ENCODE data around the gene NDUFA13.
"Not testable (repeated sequence)": the region's sequence is repeated elsewhere in the genome, so short reads cannot be mapped to it uniquely, and the experiment has no call there.

NDUFA13 gene

DNA sequence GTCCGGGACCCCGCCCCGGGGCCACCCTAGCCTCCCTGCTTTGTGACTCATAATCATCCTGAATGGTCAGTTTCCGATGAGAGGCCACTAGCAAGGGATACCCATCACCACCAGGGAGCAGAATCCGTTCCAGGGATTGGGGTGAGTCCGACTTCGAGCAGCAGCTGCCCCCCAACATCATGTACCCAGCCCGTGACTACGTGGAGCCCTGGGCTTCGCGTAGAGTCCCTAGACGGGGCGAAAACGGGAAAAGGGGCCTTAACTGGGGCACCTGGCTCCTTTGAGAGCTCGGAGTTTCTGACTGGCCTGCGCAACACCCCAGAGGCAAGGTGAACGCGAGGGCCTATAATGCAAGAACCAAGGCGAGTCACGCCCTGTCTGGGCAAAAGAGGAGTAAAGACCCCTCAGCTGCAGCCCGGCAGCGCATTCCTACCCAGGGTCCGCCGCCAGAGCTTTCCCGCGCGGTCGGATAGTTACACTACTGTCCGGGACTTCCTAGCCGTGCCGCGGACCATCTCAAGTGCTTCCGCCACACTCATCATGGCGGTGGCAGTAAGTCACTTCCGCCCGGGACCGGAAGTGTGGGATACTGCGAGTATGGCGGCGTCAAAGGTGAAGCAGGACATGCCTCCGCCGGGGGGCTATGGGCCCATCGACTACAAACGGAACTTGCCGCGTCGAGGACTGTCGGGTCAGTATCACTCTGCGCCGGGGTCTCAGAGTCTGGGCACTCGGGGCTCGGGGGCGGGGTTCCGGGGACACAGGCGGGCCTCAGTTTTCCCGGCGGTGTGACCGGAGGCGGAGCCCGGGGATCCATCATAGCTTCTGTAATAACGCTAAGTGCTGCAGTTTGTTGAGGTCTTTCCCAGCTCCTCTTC is at the start of gene NDUFA13:
TSS of gene NDUFA13 (plus strand) at position 584 of the 878 bp plus-strand sequence. CDS start at position 598, 14 bp downstream.
- DNase-seq: peak; percentile 85

DNA sequence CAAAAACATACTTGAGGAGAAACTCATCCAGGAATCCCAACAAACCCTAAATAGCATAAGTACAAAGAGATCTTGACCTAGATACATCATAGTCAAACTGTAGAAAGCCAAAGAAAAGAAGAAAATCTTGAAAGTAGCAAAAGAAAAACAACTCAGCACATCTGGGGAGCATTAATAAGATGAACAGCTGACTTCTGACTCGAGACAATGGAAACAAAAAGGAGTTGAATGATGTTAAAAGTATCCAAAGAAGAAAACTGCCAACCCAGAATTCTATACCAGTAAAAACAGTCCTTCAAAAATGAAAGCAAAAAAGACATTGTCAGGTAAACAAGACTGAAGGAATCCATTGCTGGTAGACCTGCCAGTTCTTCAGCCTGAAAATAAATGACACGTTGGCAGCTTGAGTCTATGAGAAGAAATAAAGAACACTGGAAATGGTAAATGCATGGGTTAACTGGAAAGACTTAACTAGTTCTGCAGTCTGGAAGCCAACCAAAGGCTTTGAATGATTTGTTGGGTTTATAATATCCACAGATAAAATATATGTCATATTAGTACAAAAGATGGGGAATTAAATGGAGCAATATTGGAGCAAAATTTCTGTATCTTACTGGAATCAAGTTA is 47.5 kb upstream of the NDUFA13 start:
- no peak for DNase-seq

DNA sequence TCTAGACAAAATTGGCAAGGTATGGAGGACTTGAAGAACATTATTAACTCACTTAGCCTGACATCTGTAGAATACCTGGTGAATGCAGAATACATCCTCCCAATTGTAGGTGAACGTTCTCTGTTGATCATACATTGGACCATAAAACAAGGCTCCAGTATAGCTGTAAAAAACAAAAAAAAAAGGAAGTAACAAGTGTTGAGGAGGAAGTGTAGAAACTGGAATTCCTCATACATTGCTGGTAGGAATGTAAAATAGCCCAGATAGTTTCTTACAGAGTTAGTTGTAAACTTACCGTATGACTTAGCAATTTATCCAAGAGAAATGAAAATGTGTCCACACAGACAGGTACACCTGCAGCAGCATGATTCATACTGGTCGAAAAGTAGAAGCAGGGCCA is 45.4 kb upstream of the NDUFA13 start:
- no peak for DNase-seq

DNA sequence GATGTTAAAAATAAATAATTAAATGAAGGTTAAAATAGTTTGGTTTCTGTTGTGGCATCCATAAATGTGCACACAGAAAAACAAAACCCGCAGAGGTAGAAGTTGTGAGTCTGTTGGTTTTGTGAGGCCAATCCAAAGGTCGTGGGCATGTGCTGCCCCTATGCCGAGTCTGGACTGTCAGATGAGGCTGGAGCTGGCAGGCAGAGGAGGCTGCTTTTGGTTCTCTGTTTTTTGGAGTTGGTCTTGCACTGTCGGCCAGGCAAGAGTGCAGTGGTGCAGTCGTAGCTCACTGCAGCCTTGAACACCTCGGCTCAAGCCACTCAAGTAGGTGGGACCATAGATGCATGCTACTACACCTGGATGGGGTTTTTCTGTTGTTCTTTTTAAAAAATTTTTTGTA is 44.3 kb upstream of the NDUFA13 start:
- DNase-seq: no peak

DNA sequence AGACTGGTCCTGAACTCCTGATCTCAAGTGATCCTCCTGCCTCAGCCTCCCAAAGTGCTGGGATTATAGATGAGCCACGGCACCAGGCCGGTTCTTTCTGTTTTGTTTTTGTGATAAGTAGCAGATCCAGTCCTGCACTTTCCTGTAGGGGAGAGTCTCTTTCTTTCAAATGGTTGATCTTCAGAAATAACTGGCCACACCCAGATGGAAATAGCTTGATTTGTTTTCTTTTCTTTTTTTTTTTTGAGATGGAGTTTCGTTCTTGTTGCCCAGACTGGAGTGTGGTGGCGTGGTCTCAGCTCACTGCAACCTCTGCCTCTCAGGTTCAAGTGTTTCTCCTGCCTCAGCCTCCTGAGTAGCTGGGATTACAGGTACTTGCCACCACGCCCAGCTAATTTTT is 43.9 kb upstream of the NDUFA13 start:
- DNase-seq: not testable (repeated sequence)

DNA sequence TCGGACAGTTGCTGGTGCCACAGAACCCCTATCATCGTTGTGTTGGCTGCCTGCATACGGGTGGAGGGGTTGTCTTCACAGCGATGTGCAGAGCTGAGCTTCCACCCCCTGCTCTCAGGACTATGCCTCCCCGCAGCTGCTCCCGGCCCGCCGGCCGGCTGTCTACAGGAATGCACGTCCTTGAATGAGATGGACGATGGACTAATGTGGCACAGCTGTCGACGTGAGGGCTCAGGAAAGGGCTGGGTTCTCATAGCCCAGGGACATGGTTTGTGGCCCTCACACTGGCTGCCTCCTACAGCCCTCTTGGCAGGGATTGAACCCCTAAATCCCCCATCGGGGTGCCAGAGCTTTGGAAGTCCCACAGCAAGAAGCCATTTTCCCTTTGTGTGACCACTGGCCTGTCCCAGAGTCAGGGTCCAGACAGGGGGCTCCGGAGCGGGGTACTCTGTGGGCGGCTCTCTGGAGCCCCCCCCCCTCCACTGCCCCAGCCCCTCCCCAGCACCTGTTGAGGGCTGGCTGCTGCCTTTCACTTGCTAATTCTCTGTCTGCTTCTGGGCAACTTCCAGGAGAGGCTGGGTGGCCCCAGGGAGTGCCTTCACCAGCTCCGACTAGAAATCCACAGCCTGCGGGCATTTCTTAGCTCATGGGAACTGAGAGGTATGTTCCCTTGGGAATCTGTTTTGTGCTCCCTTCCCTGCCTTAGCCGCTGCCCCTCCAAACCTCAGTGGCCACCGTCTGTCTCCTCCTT is 40.8 kb upstream of the NDUFA13 start:
- no peak for DNase-seq

DNA sequence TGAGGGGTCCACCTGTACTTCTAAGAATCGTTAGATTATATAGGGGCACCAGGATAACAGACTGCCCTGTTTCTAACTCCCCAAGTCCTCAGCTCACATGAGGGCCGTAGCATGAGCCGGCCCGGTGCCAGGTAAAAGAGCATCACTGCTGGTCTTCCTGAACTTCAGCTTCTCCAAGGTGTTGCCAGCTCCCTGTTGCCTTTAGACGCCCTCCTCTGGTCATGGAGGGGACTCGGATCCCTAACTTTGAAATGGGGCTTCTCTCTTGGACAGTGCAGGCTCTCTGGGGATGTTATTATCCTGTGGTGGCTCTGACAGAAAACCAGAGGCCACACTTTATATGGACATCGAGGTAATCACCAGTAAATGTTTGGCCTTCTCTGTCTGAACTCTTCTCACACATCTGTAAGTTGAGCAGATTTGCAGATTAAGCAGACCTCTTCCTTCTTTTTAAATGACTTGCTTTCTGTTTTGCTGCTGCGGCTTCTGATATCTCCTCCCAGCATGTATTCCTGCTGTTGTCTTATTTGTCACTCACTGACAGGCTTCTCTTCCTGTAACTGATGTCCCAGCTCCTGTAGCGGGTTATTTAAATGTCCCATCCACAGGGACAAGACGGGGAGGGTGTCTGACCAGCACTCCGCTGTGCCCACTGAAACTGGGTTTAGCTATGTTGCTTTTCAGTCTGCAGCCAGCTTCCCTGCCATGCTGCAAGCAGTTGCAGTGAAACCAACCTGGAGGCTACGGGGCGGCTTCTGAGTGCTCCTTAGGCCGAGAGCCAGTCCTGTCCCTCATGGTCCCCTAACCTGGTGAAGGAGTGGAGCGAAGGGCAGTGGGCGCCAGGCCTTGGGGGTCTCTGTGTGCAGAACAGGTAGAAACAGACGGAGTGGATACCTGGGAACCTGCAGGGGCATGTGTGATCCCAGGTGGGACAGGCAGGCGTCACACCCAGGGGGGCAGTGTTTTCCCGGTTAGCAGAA is 39.9 kb upstream of the NDUFA13 start:
- no peak for DNase-seq

DNA sequence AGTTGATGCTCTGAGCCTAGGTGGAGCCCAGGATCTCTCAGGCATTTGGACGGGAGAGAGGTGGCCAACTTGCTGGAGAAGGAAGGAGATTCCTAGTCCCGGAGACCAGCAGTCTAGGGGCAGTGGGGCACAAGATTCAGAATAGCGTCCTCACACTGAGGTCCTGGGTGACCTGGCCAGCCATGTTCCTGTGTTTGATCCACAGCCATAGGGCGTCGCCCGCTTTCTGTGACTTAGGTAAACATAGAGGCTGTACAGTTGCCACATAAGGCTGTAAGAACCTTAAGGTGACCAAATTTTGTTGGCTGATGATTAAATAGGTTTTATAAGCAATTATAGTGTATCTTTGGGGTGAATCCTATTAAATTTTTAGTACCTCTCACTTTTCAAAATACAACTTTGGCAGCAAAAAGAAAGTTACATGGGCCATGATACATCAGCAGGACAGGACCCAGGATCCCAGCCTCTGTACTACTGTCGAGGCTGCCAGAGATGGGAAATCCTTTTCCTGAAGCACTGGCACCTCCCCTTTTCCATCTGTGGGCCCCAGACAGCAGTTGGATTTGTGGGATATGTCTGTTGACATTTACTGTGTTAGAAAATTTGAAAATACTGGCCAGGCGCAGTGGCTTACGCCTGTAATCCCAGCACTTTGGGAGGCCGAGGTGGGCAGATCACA is 38.2 kb upstream of the NDUFA13 start:
- no peak for DNase-seq

DNA sequence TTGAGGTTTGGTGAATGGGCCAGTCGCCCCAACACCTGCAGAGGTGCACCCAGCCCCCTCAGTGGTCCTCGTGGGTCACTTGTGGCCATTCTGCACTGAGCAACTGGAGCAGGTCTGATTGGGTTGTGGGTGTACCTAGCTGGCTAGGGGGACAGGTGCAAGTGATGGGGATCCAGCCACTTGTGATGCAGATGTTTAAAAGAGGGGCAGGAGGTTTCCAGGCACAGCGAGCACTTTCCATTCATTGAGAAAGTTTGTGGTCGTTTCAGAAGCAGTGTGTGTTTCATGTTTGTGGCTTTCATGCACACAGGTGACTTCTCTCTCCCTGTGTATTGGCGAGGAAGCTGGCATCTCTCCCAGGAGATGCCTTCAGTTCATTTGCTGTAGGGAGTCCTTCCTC is 35.3 kb upstream of the NDUFA13 start:
- DNase-seq: no peak

DNA sequence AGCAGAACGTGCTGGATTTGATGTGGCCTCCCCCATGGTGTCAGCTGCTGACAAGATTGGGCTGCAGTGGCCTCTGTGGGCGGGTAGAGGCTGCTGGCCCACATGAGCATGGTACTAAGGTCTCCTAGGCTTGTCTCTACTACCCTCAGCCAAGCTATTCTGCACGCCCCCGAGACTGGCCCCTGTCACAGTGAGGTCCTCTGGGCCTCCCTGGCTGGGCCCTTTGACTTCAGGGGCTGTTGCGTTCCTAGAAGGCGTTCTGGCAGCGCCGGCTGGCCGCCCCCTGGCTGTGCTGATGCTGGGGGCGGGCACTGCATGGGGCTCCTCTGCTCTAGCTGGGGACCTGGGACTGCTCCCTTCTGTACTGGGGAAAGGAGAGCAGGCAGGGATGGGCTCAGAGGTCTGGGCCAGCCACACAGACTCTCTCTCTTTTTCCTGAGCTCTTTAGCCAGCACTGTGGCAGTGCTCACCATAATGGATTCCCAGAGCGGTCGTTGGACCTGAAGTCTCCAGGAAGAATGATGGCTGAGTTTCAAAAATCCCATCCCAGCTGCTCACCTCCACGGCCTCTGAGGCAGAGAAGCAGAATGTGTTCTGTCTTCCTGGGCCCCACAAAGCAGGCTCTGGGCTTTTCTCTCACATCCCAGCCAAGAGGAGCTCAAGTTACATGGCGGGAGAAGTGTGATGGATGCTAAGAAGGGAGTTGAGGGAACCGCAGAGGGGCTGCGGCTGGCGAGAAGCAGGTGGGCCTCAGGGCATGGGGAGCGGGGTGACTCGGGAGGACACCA is 33.0 kb upstream of the NDUFA13 start:
- DNase-seq: no peak

DNA sequence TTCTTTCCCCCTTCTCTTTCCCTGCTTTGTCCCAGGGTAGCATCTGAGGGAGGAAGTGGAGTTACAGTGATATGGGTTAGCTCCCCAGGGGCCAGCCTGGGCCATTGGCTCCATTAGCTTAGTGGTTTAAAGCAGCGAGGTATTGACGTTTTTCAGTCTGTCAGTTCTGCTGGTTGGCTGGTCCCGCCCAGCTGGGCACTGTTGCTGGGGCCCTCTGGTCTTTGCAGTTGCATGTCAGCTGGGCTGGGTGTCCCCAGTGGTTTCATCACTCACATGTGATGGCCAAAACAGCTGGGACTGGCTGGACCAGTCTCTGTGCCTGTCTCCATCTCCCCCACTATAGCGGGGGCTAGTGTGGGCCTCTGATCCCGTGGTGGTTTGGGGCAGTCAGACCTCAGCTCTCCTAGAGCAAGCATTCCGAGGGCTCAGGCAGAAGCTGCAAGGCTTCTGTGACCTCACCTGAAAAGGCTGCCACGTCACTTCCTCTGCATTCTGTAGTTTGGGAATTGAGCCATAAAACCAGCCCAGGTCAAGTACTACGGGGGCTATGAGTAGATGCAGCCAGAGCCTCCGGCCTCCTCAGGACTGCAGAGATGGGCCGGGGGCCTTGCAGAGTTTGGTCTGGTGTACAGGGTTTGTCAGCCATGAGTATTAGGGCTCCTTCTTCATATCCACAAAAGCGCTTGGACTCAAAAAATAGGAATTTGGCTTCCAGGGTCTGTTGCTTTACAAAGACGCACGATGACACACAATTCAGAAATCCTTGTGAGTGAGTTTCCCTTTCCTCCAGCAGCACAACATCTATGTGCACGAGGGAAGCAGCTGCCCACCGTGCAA is 30.6 kb upstream of the NDUFA13 start:
- DNase-seq: no peak

DNA sequence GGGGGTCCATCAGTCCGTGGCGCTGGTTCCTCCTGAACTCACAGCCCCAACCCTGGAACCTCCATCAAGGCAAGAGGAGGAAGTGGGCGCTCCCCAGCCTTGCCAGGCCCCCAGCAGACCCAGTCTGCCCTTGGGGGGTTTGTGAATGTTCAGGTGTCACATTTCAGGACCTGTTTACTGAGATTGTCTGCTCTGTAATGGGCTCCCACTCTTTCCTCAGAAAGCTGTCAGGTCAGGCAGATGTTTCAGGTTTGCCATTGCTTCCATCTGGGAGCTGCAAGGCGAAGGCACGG is 30.1 kb upstream of the NDUFA13 start:
- DNase-seq: no peak

DNA sequence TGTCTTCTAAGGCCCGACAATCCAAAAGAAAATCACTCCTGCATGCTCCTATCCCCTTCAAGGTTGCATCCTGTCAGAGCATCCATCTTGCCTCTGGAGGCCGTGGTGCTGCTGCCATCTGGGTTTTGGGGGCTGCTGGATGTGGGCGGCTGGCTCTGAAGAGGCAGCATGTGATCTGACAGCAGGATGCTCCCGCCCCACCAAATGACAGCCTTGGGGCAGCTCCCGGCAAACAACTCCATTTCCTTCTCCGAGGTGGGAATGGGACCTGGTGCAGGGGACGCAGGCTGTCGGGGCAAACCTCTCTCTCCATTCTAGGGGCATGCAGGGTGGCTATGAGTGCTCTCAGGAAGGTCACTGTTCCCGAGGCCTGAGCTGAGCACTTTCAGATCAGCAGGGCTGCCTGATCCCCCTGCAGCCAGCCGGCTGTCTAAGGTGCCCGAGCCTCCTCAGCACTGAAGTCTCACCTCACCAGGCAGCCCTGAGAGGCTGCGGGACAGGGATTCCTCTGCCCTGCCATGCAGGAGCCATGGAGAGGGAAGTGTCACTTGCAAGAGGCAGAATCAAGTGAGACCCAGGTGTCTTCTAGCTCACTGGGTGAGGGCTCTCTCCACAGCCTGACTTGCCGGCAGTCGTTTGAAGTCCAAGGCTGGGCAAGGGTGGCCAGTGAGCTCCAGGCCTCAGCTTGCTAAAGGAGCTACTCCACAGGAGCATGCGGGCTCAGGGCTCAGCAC is 29.5 kb upstream of the NDUFA13 start:
- DNase-seq: no peak

DNA sequence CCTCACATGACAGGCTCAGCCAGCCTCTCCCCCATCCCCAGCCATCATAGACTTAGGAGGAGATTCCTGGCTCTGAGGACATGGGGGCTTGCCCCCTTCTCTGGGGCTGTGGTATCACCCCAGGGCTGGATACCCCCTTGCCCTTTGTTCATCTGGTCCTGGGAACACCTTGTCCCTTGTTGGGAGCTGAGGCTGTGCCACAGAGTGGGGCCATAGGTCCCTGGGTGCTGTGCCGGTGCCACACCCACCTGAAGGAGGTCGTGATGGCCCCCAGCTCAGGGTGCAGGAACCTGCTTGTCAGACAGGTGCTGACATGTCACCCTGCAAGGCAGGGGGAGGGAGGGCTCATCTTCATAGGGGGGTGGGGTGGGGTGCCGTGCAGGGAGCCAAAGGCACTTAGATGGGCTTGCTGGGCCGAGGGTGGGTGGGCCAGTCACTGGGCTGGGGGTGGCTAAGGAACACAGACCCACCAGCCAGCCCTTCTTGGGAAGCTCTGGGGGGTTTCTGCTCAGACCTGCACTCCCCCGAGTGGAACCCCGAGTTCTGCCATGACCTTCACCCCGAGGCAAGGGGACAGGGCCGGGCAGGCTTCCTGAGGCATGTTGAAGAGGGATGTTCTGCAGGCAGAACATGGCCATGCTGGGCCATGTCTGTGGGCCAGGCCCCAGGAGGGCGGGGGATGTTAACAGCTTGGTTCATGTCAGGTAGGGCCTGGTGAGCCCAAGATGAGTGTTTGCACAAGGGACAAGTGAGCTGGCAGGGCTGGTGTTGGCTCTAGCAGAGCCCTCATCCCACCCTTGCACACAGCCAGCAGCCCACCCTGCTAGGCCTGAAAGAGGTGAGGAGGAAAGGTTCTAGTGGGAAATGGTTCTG is 28.7 kb upstream of the NDUFA13 start:
- no peak for DNase-seq

DNA sequence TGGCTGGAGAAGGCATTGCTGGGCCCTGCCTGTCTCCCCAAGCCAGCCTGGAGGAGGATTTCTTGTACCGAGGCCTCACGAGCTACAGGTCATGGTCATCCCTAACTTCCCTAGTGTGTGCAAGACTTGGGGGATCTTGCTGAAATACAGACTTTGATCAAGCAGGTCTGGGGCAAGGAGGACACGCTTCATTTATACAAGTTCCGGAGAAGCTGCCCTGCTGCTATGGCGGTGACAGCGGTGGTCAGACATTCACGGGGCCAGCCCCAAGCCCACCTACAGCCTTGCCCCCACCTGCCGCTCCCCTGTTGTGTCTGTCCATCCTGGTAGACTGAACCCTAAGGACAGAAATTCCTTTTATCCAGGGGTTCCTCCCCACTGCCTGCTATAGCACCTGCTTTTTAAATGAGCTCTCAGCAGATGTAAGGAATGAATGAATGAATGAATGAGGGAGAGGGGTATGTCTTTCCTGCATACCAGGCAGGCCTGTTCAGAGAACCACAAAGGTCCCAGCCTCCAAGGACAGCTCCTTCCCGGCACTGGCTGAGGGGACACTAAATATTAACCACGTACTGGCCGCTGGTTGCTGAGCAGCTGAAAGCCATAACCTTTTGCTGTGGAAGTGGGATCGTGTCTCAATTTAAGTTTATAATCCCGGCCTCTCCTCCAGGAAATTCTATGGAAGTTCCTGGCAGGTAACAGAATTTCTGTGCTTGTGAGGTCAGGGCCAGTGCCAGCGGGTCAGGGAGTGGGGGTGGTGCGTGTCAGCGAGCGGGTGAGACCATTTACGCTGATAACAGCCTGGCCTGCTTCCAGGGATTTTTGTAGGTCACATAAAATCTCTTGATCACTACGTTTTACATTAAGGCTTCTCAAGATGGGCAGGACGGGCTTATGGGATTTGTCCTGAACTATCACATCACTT is 27.8 kb upstream of the NDUFA13 start:
- DNase-seq: no peak

DNA sequence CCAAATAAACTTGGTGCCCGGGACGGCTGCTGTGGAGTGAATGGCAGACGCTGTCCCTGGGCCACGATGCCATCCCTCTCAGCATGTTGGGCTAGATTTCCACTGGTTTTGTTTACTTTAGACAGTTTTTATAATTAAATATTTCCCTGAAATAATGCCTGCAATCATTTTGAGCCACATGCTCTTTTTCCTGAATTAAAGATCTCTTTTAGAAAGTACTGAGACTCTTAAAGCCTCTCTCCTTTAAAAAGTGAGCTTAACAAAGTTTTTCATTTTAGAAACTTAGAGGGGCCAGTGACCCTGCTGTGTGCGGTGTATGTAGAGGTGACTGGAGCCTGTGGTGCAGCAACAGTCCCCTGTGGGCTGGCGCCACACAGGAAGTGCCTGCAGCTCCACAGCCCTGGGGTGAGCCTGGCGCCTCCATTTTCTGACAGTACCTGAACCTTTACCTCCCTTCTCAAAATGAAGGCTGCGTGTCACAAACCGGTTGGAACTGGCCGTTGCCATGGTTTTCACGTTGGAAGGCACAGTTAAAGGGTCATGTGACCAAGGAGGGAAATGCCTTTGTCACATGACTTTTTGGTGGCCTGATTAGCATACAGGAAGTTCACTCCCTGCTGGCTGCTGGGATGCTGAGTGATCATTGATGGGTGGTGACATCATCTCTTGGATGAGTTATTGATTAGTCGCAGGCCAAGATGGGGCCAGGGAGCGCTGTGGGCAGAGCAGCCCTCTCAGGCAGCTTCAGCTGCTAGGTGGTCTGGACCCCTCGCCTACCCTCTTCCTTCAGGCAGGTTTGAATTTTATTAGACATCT is 26.9 kb upstream of the NDUFA13 start:
- DNase-seq: peak; percentile 74
